NK-92 treated with Interleukin-12 subunit alpha and Interleukin-12 subunit beta, amount 100 ng/mL, for 24 hours (cell line): Measurements from ENCODE around the gene CFD.
"Not testable (repeated sequence)": the region's sequence is repeated elsewhere in the genome, so short reads cannot be mapped to it uniquely, and the experiment has no call there.

Experiments used
- DNase-seq: peaks from one replicate; lab custom pipeline; 2025; lab: John Stamatoyannopoulos, UW

CFD gene

GRCh38 chr19:852136-853013 lies 7.1 kb upstream of the CFD start, which contains the start of gene ELANE:
ELANE (plus strand) TSS chr19:852303; CDS start chr19:852329, 26 bp downstream.
- DNase-seq, result no peak

DNA sequence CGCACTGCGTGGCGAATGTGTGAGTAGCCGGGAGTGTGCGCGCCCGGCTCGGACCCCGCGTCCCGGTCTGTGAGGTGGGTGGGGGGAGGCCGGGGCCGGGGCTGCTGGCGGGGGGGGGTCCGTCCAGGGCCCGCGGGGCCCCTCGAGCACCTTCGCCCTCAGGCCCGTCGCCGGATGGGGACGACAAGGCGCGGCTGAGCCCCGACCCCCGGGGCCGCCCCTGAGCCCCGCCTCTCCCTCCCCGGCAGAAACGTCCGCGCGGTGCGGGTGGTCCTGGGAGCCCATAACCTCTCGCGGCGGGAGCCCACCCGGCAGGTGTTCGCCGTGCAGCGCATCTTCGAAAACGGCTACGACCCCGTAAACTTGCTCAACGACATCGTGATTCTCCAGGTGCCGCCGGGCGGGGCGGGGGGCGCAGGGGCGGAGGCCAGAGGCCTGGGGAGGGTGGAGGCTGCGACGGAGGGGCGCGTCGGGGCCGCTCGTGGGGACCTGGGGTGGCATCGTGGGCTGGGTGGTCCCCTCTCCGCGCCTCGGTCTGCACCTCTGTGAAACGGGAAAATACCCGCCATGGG lies 6.4 kb upstream of the CFD start:
- no peak for DNase-seq

GRCh38 chr19:853614-854220 lies 5.7 kb upstream of the CFD start:
- DNase-seq, result not testable (repeated sequence)

- DNase-seq, result no peak
Measured at GRCh38 chr19:854549-854948, 4.9 kb upstream of the CFD start.

DNA sequence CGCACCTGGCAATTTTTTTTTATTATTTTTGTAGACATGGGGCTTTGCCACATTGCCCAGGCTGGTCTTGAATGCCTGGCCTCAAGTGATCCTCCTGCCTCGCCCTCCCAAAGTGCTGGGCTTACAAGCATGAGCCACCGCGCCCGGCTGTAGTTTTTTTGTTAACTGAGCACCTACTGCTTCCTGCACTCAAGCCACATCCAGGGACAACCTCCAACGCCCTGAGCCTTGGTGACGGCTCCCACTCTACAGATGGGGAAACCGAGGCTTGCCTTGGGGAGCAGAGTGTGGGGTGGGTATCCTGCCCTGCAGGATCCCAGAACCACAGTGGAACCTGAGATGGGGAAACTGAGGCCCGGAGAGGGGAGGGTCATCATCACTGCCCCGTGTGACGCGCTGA lies 4.3 kb upstream of the CFD start:
- DNase-seq, result no peak

GRCh38 chr19:855566-856120 lies 3.8 kb upstream of the CFD start:
- no peak for DNase-seq

DNA sequence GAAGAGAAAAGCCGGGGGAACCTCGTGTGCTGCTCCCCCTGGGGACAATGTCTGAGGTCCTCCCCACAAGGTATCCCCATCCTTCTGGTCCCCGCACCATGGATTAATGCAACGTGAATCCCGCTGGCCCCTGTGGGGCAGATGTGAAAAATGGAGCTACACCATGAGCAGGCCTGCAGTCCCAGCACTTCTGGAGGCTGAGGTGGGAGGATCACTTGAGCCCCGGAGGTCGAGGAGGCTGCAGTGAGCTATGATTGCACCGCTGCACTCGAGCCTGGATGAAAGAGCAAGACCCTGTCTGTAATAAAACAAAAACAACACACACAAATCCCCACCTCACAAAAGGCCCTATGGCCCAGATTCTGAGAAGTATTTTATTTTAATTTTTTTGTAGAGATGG lies 1.2 kb upstream of the CFD start:
- no peak for DNase-seq

DNA sequence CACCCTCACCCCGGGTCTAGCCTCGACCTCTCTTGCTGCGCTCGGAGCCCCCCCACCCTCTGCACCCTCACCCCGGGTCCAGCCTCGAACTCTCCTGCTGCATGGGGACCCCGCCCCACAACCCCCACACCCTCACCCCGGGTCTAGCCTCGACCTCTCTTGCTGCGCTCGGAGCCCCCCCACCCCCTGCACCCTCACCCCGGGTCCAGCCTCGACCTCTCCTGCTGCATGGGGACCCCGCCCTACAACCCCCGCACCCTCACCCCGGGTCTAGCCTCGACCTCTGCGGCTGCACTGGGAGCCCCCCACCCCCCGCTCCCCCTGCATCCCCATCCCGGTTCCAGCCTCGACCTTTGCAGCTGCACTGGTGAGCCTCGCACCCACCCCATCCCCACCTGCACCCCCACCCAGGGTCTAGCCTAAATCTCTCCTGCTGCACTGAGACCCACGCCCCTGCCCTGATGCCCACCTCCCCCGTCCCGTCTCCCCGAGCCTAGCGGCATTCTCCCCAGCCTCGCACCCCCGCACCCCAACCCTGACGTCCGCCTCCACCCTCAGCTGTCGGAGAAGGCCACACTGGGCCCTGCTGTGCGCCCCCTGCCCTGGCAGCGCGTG lies 1.8 kb downstream of the CFD start:
- DNase-seq, result no peak

DNA sequence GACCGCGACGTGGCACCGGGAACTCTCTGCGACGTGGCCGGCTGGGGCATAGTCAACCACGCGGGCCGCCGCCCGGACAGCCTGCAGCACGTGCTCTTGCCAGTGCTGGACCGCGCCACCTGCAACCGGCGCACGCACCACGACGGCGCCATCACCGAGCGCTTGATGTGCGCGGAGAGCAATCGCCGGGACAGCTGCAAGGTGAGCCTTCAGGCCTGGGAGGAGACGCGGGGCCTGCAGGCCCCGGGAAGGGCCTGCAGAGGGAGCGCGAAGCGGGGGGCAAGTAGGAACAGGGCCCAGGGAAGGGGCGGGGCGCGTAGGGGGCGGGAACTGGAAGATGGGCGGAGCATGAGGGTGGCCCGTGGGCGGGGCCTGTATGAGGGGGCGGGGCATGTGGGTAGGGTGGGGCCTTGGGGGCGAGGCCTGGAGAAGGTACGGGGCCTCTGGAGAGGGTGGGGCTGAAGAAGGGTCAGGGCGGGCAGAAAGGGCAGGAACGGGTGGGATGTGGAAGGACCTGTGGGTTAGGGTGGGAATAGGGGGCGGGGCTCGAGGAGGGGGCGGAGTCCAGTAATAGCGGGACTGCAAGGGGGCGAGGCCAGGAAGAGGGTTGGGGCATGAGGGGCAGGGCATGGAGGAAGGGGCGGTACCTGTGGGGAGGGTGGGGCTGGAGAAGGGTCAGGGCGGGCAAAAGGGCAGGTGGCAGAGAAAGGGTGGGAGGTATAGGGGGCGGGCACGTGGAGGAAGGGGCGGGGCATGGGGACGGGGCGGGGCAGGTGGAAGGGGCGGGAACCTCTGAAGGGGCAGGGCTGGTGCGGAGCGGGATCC lies 2.5 kb downstream of the CFD start:
- no peak for DNase-seq

DNA sequence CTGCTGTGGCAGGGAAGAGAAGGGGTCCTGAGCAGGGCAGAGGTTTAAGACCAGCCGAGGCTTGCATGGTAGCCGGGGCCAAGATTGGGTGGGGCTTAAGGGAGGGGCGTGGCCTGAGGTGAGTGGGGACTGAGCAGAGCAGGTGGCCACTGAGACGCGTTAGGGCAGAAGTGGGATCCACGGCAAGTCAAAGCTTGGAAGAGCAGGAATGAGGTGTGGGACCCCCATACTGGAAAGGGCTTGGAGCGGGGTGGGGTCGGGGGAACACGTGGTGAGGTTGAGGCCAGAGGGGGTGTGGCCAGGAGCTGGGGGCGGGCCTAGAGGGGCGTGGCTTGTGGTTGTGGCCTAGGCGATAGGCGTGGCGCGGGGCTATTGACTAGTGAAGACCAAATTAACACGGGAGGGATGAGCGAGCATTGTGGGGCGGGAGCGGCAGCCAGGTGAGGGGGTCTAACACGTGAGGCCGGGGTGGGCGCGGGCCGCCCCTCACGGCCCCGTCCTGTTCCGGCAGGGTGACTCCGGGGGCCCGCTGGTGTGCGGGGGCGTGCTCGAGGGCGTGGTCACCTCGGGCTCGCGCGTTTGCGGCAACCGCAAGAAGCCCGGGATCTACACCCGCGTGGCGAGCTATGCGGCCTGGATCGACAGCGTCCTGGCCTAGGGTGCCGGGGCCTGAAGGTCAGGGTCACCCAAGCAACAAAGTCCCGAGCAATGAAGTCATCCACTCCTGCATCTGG lies 3.3 kb downstream of the CFD start:
- DNase-seq, result no peak

DNA sequence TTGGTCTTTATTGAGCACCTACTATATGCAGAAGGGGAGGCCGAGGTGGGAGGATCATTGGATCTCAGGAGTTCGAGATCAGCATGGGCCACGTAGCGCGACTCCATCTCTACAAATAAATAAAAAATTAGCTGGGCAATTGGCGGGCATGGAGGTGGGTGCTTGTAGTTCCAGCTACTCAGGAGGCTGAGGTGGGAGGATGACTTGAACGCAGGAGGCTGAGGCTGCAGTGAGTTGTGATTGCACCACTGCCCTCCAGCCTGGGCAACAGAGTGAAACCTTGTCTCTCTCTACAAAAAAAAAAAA lies 3.8 kb downstream of the CFD start:
- DNase-seq, result no peak

DNA sequence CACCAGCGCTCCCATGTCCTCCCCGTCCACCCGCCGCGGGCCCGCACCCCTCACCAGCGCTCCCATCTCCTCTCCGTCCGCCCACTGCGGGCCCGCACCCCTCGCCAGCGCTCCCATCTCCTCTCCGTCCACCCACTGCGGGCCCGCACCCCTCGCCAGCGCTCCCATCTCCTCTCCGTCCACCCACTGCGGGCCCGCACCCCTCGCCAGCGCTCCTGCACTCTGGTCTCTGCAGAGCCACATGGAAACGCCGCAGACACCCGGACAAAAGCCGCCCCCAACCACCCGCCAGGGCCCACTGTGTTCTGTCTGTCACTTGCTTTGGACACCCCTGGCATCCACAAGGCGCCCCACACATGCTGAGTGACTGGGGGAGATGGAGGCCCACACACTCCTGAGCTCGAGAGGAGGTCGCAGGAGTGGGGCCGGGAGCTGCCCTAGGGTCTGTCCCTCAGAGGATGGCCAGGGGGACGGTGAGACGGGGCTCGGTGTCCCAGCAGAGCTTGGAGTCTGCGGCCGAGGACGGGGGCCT lies 7.4 kb downstream of the CFD start:
- DNase-seq, result no peak

- no peak for DNase-seq
Measured at GRCh38 chr19:867301-867793, 7.9 kb downstream of the CFD start.

DNA sequence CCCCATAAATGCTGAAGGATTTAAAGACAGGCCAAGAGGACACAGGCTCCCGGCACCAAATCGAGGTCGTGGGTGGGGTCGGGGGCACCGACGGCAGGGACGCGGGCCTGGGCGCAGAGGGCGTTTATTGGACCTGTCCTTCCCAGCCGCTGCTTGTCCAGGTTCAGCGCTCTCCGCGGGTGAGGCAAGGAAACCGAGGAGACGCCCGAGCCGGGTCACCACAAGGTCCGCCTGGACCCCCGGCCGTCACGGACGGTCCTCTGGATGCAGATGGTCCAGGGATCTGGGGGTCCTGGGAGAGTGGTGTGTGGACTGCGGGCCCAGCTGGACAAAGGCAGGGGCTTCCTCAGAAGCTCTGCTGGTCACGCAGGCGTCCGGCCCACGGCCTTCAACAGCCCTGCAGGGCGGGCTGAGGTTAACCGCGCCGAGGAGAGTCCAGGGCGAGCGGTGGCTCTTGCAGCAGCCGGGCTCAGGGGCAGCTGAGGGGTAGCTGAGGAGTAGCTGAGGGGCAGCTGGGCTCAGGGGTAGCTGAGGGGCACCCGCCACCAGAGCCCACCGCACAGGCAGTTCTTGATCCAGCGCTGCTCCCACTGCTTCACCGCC lies 8.5 kb downstream of the CFD start:
- no peak for DNase-seq

- no peak for DNase-seq
Measured at GRCh38 chr19:868458-869244, 9.2 kb downstream of the CFD start.

- no peak for DNase-seq
Measured at GRCh38 chr19:869245-870177, 10.0 kb downstream of the CFD start.

GRCh38 chr19:870314-870713 lies 10.8 kb downstream of the CFD start:
- DNase-seq, result no peak

GRCh38 chr19:870963-871401 lies 11.5 kb downstream of the CFD start:
- no peak for DNase-seq
